CD4-positive, alpha-beta T cell treated with Interferon alpha-2 for 1 hour (primary cell): ENCODE measurements around the gene SSRP1.
A peak's percentile ranks its signal among the peaks of the same experiment; 100 is the strongest.
"Not testable (repeated sequence)": the region's sequence is repeated elsewhere in the genome, so short reads cannot be mapped to it uniquely, and the experiment has no call there.

Source experiments
- DNase-seq, 2 donors: peaks; one replicate each; pipeline ENCODE4 v3.0.0-alpha.2; 2020 to 2022

The SSRP1 gene

DNA sequence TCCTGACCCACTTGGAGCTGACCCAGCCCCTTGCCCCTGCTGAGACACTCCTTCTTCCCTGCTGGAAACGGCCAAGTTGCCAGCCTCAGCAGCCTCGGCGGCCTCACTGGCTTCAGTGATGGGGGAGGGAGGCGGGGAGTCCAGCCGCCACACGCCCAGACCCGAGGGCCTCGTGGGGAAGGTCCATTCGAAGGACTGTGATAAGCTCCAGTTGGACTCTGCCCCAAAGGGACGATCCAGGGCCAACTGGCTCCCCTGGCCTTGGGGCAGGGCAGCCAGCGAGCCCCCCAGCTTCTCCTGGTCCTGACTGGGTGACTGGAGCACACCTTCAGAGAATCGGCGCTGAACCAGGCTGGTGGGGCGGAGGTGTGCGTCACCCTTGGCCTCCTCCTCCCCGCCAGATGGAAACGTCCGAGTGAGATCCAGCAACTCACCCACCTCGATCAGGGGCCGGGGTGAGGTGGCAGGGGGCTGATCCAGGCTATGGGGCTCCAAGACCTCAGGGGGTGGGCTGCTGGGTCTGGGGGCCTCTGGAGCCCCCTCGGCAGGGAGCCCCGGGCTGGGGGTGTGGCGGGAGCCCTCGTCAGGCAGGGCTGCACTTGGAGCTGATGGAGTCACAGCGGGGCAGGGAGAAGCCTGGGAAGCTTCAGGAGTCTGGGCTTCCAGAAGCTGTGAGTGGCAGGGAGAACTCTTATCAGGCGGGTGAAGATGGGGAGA is 22.5 kb downstream of the SSRP1 start:
- no peak for DNase-seq

- no peak for DNase-seq
These were observed 23.1 kb downstream of the SSRP1 start for GRCh38 chr11:57312511-57313021.

DNA sequence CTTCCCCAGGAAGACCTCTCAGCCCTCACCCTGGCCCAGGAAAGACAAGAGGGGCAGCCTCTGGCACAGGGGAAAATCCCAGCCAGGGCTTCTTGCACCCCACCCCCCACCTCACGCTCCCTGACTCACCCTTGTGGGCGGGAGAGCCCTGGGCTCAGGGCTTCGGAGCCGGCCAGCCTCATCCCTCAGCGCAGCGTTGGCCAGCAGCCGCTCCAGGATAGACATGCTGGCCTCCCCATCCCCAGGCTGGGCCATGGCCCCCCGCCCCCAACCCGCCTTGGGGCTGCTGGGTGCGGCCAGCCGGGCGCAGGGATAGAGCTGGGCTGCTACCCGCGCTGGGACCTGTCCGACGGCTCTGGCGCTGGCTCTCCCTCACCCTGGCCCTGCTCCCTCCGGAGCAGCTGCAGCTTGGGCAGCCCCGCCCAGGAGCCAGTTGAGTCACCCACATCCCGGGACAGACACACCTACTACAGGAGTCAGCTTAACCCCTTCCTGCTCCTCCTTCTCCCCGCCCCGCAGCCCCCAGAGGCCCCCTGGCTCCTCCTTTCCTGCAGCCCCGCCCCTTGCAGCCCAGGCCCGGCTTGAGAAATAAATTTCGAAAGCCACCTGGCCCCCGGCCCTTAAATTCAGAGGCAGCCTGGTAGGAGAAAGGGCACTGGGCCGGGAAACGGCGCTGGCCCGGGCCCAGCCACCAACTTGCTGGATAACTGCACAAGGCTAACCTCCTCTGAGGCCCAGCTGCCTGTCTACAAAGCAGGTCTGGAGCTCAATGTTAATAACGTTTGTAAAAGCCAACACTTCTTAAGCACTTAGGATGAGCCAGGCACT is 24.4 kb downstream of the SSRP1 start:
- DNase-seq: peak; percentile 29 to 39

GRCh38 chr11:57310630-57311086 is 25.0 kb downstream of the SSRP1 start:
- no peak for DNase-seq

DNA sequence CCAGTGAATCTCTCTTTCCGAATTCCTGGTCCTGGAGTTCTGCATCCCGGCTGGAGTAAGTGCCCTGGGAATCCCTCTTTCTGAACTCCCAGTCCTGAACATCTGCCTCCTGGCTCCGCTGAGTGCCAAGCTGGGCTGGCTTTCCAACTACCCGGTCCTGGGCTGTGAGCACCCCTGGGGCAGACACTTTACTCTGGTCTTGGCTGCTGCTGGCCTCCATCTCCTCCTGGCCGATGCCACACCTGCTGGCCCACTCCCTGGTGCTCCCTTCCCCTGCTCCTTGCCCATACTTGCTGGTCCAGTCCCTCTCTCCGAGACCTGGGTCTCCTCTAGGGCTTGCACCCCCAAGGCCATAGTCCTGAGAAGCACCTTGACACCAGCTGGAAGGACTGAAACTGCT is 25.6 kb downstream of the SSRP1 start:
- DNase-seq: no peak

DNA sequence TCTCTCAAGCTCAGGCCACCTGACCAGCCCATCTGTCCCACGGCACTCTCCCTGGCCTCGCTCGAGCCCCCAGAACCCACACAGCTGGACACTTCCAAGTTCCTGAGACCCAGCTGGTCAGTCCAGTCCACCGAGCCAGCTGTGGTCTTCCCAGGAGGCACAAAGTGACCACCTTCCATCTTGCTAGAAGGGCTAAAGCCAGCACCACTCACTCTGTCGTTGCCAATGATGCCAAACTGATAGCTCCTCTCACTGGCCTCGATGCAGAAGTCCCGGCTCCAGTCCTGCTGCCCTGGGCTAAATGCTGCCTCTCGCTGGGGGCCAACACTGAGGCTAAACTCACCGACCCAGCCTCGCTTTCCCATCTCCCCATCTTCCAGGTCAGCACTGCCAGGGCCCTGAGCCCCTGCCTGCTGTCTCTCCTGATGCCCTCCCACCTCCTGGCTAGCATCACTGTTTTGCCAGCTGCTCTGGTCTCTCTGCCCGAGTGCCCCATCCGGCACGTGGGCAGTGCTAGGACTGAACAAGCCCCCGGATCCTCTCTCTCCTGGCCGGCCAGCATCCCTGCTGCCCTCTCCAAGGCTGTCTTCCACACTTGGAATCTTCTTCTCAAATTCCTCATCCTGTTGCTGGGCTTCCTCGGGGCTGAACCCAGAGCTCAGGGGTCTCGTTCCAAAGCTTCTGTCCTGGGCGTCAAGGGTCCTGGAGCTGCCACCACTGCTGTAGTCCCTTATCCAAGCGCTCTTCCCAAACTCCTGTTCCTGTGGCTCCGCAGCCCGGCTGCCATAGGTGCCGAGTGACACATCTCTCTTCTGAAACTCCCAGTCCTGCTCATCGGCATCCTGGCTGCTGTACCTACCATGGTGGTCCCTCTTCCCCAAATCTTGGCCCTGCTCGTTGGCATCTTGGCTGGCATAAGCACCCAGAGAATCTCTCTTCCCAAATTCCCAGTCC is 26.3 kb downstream of the SSRP1 start:
- no peak for DNase-seq

DNA sequence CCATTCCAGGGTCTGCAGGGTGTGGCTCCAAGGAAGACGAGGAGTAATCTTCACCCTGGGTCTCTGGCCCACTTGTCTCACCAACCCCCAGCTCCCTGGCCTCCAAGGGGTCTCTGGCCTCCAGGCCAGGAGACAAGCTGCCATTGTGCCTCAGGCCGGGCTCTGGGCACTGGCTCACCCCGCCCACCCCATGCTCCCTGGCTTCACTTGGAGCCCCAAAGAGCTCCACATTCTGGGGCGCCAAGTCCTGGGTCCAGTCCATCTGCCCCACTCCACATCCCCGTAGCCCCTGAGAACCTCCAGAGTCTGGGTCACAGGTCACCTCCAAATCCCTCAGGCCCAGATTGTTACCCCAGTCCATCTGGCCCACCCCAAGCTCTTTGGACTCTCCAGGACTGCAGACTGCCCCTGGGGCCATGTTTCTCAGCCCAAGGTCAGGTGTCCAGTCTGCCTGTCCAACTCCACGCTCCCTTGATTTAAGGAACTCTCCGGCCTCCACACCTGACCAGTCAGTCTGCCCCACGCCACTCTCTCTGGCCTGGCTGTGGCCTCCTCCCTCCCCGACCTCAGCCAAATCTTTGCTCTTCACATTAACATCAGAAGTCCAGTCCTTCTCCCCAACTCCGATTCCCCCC is 27.1 kb downstream of the SSRP1 start:
- no peak for DNase-seq

DNA sequence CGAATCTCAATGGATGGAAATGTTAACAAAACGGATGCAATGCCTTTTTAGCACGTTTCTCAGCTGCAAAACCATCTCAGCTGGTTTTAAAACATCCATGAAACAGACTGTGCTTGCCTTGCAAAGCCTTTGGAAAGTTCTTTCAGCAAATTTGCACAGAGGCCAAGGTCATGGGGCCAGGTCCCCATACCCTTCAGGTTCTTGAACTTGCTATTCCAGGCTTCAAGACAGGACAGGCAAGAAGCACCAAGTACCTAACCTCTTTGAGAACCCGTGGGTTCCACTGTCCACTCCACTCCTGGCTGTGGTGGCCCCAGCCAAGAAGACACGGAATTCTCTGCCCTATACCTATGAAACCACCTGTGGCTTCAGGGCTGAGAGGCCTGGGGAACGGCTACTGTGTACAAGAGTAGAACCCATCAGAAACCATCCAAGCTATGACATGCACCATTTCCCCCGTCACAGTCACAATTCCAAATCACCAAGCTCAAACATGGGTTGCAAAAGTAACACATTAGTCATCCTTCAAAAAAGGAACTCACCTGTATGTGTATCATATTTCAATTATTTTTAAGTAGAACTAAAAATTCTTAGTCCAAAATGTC is 27.9 kb downstream of the SSRP1 start:
- no peak for DNase-seq

DNA sequence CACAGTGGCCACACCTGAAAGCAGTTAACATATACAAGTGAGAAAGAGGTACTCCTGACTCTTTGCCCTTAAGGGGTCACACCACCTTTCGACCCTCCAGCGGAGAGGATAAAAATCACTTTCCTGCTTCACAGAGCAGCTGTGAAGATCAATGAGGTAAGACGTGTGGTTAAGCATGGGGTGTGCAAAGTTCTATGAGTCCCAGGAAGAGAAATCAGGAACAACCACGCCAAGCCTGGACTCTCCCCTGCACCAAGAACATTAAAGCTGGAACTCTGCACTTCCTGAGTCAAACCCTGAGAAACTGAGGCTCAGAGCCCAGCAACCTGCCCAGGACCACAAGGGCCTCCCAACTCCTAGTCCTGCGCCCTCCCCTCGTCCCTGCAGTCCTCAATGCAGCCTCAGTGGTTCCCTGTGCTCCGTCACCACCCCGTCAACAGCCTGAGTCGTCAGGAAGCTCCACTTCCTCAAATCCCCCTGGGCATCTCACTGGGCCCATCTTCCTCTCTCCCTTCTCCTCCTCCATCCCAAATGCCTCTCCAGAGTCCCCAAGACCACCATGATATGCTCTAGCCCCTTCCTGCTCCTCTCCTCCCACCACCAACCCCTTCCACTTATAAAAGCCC is 28.6 kb downstream of the SSRP1 start:
- DNase-seq: no peak

DNA sequence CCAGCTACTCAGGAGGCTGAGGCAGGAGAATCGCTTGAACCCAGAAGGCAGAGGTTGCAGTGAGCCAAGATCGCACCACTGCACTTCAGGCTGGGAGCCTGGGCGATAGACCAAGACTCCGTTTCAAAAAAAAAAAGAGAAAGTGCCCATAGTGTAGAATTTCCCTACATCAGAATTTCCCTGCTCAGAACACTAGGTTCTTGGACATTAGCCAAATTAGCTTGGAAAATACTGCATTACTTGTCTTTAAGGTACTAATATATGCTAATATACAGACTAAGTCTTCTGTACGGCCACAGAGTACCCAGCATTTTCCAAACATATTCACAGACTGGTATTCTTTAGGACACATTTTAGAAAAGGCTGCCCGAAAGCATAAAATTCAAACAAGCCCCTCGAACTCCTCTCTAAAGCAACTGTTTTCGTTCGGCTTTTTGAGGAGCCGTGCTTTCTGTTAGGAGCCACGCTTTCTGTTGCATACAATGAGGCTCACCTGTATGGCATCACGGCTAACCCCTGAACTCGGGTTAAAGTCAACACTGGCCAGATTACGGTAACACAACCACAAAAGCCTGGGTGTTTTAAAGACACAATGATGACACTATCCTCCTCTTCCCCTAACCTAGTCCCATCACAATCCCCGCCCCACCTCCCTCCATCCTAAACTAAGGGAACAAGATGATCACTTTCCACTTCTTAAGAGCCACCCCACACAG is 29.4 kb downstream of the SSRP1 start:
- no peak for DNase-seq

DNA sequence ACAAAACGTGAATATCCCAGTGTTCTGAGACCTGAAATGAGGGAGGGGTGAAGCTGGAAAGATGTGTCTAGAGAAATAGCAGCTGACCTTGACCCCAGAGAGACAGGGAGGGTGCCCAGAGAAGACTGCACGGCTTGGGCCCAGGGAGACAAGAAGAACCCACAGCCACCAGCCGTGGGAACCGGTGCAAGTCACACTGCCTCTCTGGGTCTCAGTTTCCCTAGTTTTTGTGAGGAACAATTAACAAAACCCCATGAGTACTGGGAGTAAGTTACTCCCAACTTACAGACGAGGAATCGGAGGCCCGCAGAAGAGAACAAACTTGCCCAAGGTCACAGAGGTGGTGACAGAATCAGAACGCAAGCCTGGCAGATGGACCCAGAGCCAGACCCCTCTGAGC is 30.2 kb downstream of the SSRP1 start:
- DNase-seq: no peak

- DNase-seq: no peak
These were observed 31.6 kb downstream of the SSRP1 start for GRCh38 chr11:57303990-57304579.

- no peak for DNase-seq
These were observed 32.3 kb downstream of the SSRP1 start for GRCh38 chr11:57303280-57303989.

GRCh38 chr11:57302489-57302888 is 33.2 kb downstream of the SSRP1 start:
- no peak for DNase-seq

DNA sequence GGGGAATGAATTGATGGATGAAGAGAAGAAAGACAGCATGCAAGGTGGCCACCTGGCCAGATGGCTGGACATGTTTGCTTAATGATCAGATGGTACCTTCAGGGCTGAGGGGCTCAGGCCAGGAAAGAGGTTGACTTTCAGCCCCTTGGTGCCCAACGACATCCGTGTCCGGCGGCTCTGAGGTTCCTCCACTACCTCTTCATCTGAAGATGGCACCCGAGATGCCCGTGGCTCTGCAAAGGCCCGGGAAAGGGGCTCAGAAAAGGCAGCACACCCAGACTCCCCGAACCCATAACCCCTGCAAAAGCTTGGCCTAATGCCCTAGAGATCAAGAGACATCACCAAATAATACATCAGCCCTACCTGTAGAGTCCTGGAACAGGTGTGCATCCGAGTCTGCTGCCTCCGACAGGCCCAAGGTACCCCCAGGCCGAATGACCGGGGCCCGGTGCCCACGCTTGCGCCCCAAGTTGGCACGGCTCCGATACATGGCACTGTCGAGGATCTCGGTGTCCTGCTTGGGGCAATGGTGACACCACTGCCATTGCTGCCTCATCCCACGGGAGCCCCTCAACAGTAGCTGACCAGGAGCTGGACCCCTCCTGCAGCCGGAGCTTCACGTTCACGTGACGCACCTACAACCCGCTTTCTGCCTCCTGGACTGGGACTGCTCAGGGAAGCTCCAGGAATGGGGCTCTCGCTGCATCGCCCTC is 33.8 kb downstream of the SSRP1 start:
- DNase-seq: no peak

GRCh38 chr11:57300785-57301184 is 34.9 kb downstream of the SSRP1 start:
- no peak for DNase-seq

DNA sequence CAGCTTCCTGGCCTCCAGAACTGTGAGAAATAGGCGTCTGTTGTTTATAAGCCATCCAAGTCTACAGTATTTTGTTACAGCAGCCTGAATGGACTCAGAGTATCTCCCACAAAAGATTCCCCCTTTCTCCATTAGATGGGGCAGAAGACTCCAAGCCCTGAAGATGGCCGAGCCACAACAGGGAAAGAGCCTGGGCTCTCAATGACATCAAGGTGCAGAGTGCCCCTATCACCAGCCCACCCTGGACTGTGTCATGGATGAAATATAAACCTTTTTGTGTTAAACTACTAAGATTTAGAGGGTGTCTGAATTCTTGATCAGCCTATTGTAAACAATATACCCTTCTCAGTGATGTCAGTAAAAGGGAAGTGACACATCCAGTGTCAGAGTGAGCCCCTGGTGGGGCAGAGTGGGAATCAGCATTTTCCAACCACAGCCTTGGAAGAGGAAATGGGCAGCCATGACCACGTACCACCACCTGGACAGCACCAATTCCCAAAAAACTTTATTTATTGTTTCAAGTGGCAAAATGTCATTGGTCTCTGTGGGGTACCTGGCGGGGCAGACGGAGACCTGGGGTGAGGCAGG is 36.4 kb downstream of the SSRP1 start:
- no peak for DNase-seq

GRCh38 chr11:57297221-57297620 is 38.5 kb downstream of the SSRP1 start:
- DNase-seq: no peak

DNA sequence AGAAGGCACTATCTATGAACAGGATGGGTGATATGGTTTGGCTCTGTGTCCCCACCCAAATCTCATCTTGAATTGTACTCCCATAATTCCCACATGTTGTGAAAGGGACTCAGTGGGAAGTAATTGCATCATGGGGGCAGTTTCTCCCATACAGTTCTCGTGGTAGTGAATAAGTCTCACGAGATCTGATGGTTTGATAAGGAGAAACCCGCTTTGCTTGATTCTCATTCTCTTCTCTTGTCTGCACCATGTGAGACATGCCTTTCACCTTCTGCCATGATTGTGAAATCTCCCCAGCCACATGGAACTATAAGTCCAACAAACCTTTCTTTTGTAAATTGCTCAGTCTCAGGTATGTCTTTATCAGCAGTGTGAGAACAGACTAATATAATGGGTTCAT is 39.5 kb downstream of the SSRP1 start:
- not testable (repeated sequence) for DNase-seq
